HepG2 (cell line): ENCODE results near the gene SLC25A44. TPM values are rescaled to one million over a fixed set of nuclear protein-coding genes. Genes with fewer than 3 reads are reported as not detected.

Source experiments
- ATAC-seq: fragments of 200-7000 bp; cut with Tn5 transposase; 3 replicates; pipeline ENCODE4 v1.9.1; 2020; ENCODE audit warnings: mild to moderate bottlenecking, moderate library complexity
- BruUV-seq: library from RNA; stranded (reverse); fragments of 400-500 nt; replicated peaks from 2 replicates; lab custom pipeline; 2021; lab: Mats Ljungman, UMichigan
- CTCF ChIA-PET: fragments of 300-600 bp; formaldehyde crosslinking; extraction: SDS; loops from one replicate; lab custom pipeline; 2021; ENCODE audit warnings: low total read pairs, inconsistent platforms, low intra/inter-chr PET ratio; lab: Yijun Ruan, JAX
- POLR2A ChIA-PET: fragments of 350-600 bp; sonication (Branson Sonifier 250); formaldehyde crosslinking; loops from one replicate; lab custom pipeline; 2020; ENCODE audit warnings: antibody characterized with exemption, inconsistent platforms; lab: Yijun Ruan, JAX
- DNase-seq: peaks from one replicate; pipeline ENCODE4 v3.0.0-alpha.2; 2015; ENCODE audit warnings: low spot score
- FAIRE-seq: peaks from 3 replicates; lab custom pipeline; 2011; peaks lifted over from hg19 to GRCh38; lab: Jason Lieb, UNC
- H2AFZ ChIP-seq: one replicate; pipeline ENCODE4 v1.6.1; 2011; ENCODE audit warnings: low read length, inconsistent platforms
- H3K27ac ChIP-seq: fragments of 300-600 bp; 3 replicates; pipeline ENCODE4 v1.8.0; 2011; ENCODE audit warnings: mixed run types, mild to moderate bottlenecking, mixed read lengths, low read length, inconsistent platforms; ENCODE audit not compliant: insufficient read depth; ENCODE audit errors: extremely low read length
- H3K27me3 ChIP-seq, 2 experiments: fragments of 200-600 bp in 1 of 2; 2 replicates in 1 of 2; 3 replicates in 1 of 2; pipeline versions ENCODE4 v1.6.0 to v1.8.0; 2011; ENCODE audit warnings: low read length in 2 of 2, mild to moderate bottlenecking in 2 of 2, moderate library complexity in 2 of 2, inconsistent platforms in 1 of 2; ENCODE audit not compliant: insufficient read depth in 2 of 2, control insufficient read depth in 1 of 2
- H3K36me3 ChIP-seq, 2 experiments: fragments of 200-600 bp in 1 of 2; replicated peaks in 1 of 2; 2 replicates in 1 of 2; 3 replicates in 1 of 2; pipeline versions ENCODE4 v1.5.1 to v1.8.0; 2011; ENCODE audit warnings: low read length in 2 of 2, inconsistent platforms in 1 of 2; ENCODE audit not compliant: insufficient read depth in 2 of 2, control insufficient read depth in 1 of 2
- H3K4me1 ChIP-seq: 2 replicates; pipeline ENCODE4 v1.5.1; 2012; ENCODE audit warnings: low read length, inconsistent platforms; ENCODE audit not compliant: insufficient read depth
- H3K4me2 ChIP-seq: 2 replicates; pipeline ENCODE4 v1.6.0; 2011; ENCODE audit warnings: low read depth, low read length, inconsistent platforms
- H3K4me3 ChIP-seq, 3 experiments: fragments of 200-600 bp in 1 of 3; sonication (generic), shearing (Covaris generic) in 1 of 3; replicated peaks in 1 of 3; 2 replicates each; pipeline ENCODE4 v1.5.1; 2011 to 2016; ENCODE audit warnings: low read length in 3 of 3, inconsistent platforms in 2 of 3, low read depth in 2 of 3, mild to moderate bottlenecking in 2 of 3, control low read depth in 1 of 3, mixed read lengths in 1 of 3; ENCODE audit not compliant: insufficient read depth in 1 of 3
- H3K79me2 ChIP-seq: one replicate; pipeline ENCODE4 v1.6.1; 2011; ENCODE audit warnings: low read length, inconsistent platforms; ENCODE audit not compliant: insufficient read depth
- H3K9ac ChIP-seq: 2 replicates; pipeline ENCODE4 v1.6.0; 2011; ENCODE audit warnings: mild to moderate bottlenecking, low read depth, low read length, inconsistent platforms; ENCODE audit not compliant: insufficient read depth
- H3K9me3 ChIP-seq: 2 replicates; pipeline ENCODE4 v1.5.1; 2012; ENCODE audit warnings: mild to moderate bottlenecking, low read length
- H4K20me1 ChIP-seq: 2 replicates; pipeline ENCODE4 v1.6.0; 2011; ENCODE audit warnings: inconsistent platforms, mild to moderate bottlenecking, low read length, moderate library complexity; ENCODE audit not compliant: insufficient read depth
- FOXO1 ChIP-seq: sonication (generic); formaldehyde crosslinking; IDR thresholded peaks from 2 replicates; pipeline ENCODE4 v1.4.0; 2020; ENCODE audit warnings: missing genetic modification reagents
- HNF1B ChIP-seq: sonication (generic); formaldehyde crosslinking; IDR thresholded peaks from 2 replicates; pipeline ENCODE4 v1.5.1; 2020; ENCODE audit warnings: mild to moderate bottlenecking, moderate library complexity, missing genetic modification reagents
- SUZ12 ChIP-seq: fragments of 150-350 bp; IDR thresholded peaks from 2 replicates; pipeline ENCODE4 v1.6.1; 2014; ENCODE audit warnings: low read depth, low read length
- TEAD3 ChIP-seq: optimal IDR thresholded peaks from 2 replicates; pipeline ENCODE3; 2016; ENCODE audit warnings: borderline replicate concordance
- ZMYM3 ChIP-seq: sonication (generic); formaldehyde crosslinking; IDR thresholded peaks from 2 replicates; pipeline ENCODE4 v1.5.1; 2020; ENCODE audit warnings: mild to moderate bottlenecking, missing genetic modification reagents
- ZNF121 ChIP-seq: sonication (generic); formaldehyde crosslinking; IDR thresholded peaks from 2 replicates; pipeline ENCODE4 v1.5.0; 2020; ENCODE audit warnings: mild to moderate bottlenecking, missing genetic modification reagents
- WGBS: methylation state at CpG from one replicate; pipeline ENCODE4 v1.1.6; 2017; ENCODE audit warnings: low lambda C conversion rate; 5-methylcytosine and 5-hydroxymethylcytosine counted together
- in situ Hi-C: cut with HindIII; loops from 2 replicates; pipeline ENCODE4 v1.10.0; 2017; ENCODE audit warnings: low pct_unique_long_range_greater_than_20kb; ENCODE audit not compliant: extremely low pct_ligation_motif_present
- intact Hi-C: fragments of 100-400 bp; cut with micrococcal nuclease; formaldehyde crosslinking; loops from one replicate; pipeline ENCODE4 v1.10.0; 2022; ENCODE audit not compliant: unreplicated experiment
- polyA plus RNA-seq, 8 experiments: library from polyadenylated mRNA; depleted of rRNA in 3 of 8; stranded (reverse) in 7 of 8; unstranded in 1 of 8; fragments of >200 nt; fragmentation: Illumina TruSeq in 4 of 8; extraction: Trizol in 4 of 8; gene quantifications; 2 replicates each; pipeline versions ENCODE4 v1.2.1 to v1.2.3, GENCODE V29; 2011 to 2016; ENCODE audit warnings: low read depth in 4 of 8, missing spikeins in 1 of 8, mixed read lengths in 1 of 8; ENCODE audit not compliant: insufficient read depth in 1 of 8
- total RNA-seq, 5 experiments: library from RNA; depleted of rRNA; stranded (reverse); fragments of >200 nt; fragmentation: Illumina TruSeq; extraction: Trizol; gene quantifications; 2 replicates each; pipeline ENCODE4 v1.2.3, GENCODE V29; 2016; ENCODE audit warnings: low read depth in 1 of 5
- TF ChIP-seq, protein P1 (sequence below): sonication (generic); formaldehyde crosslinking; IDR thresholded peaks from 2 replicates; pipeline ENCODE4 v1.4.0; 2020; ENCODE audit warnings: missing genetic modification reagents, mild to moderate bottlenecking, borderline replicate concordance
- TF ChIP-seq, protein P2 (sequence below): sonication (generic); formaldehyde crosslinking; IDR thresholded peaks from 2 replicates; pipeline ENCODE4 v1.5.0; 2020; ENCODE audit warnings: mild to moderate bottlenecking, missing genetic modification reagents

Gene SLC25A44
- total and polyA plus RNA-seq, 2 of the 13 experiments (the other 11 are each of a cell fraction or from before 2014, with no cell fraction given), result 10.7 to 13.4 TPM

- no peak for TF ChIP-seq HNF1B
- TF ChIP-seq, protein P1, sequence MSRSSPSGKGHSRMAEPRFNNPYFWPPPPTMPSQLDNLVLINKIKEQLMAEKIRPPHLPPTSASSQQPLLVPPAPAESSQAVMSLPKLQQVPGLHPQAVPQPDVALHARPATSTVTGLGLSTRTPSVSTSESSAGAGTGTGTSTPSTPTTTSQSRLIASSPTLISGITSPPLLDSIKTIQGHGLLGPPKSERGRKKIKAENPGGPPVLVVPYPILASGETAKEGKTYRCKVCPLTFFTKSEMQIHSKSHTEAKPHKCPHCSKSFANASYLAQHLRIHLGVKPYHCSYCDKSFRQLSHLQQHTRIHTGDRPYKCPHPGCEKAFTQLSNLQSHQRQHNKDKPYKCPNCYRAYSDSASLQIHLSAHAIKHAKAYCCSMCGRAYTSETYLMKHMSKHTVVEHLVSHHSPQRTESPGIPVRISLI, result no peak
- no peak for TF ChIP-seq FOXO1 (CRISPR knock-in tag)
Observed at GRCh38 chr1:156177919-156178654, 15.8 kb upstream of the SLC25A44 start (continued).

- H3K4me3 ChIP-seq, result 0 out of 6 replicates have a peak overlapping the region, but pooled peaks of 1 of the 3 experiments have one; percentile 10
- peak overlapping the region; percentile 46 for H3K27ac ChIP-seq
- in situ Hi-C loops, result no loop called here
Observed at GRCh38 chr1:156180471-156180870, 13.4 kb upstream of the SLC25A44 start.

More at GRCh38 chr1:156180471-156180870, 13.4 kb upstream of the SLC25A44 start:
- ATAC-seq (no peak), FAIRE-seq (no peak), DNase-seq (no peak)
- Histone ChIP-seq H2AFZ (no peak overlapping the region), H3K9ac (no peak overlapping the region), H4K20me1 (no peaks in the 10 kb centered on the region), H3K36me3 (no peaks in the 10 kb centered on the region), H3K4me1 (peaks cover 93% of the 10 kb centered on the region), H3K27me3 (no peaks in the 10 kb centered on the region), H3K9me3 (no peaks in the 10 kb centered on the region), H3K4me2 (peak overlapping the region; percentile 27; the same call in 1 of the 2 replicates), H3K79me2 (no peaks in the 10 kb centered on the region)
- WGBS, result 100% methylated on average over 3 of the region's 3 CpGs
- CTCF ChIA-PET, result no interaction called here
- POLR2A ChIA-PET, result interaction anchor here (1.3 to 1.5 kb wide), 2 partner anchors 32 to 35 kb away, joined by 3 to 6 read pairs; partner anchors contain the start of gene PMF1
- intact Hi-C loops, result loop anchor here (5.0 kb wide), 1 partner anchor 33 kb away; no protein-coding TSS in a partner anchor
- BruUV-seq, result no TSS peak
- TF ChIP-seq SUZ12 (no peak), TEAD3 (no peak), ZNF121 (CRISPR knock-in tag) (peak; percentile 93), ZMYM3 (peak; percentile 43; the same call in 1 of the 2 replicates)
- TF ChIP-seq, protein P2, sequence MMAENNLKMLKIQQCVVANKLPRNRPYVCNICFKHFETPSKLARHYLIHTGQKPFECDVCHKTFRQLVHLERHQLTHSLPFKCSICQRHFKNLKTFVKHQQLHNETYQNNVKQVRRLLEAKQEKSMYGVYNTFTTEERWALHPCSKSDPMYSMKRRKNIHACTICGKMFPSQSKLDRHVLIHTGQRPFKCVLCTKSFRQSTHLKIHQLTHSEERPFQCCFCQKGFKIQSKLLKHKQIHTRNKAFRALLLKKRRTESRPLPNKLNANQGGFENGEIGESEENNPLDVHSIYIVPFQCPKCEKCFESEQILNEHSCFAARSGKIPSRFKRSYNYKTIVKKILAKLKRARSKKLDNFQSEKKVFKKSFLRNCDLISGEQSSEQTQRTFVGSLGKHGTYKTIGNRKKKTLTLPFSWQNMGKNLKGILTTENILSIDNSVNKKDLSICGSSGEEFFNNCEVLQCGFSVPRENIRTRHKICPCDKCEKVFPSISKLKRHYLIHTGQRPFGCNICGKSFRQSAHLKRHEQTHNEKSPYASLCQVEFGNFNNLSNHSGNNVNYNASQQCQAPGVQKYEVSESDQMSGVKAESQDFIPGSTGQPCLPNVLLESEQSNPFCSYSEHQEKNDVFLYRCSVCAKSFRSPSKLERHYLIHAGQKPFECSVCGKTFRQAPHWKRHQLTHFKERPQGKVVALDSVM, result peak; percentile 63
